NCI-H1417 (cell line): ENCODE results near the gene REC114.
"Not testable (repeated sequence)": the region's sequence is repeated elsewhere in the genome, so short reads cannot be mapped to it uniquely, and the experiment has no call there.

Experiments
- DNase-seq, 3 experiments: peaks; one replicate each; lab custom pipeline; 2025; lab: John Stamatoyannopoulos, UW

Gene REC114

GRCh38 chr15:73575636-73576247 lies 132.8 kb downstream of the REC114 start:
- DNase-seq: no peak

DNA sequence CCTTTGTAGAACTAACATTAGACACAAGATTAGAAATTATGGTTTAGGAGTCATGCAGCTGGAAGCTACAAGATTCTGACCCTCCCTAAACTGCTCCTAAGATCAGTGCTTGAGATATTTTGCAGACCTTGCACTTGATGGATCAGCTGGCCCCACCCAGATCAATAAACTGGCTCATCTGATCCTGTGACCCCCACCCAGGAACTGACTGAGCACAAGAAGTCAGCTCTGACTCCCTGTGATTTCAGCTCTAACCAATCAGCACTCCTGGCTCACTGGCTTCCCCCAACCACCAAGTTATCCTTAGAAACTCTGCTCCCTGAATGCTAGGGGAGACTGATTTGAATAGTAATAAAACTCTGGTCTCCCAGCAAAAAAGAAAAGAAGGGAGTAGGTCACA lies 134.6 kb downstream of the REC114 start:
- DNase-seq: not testable (repeated sequence)

DNA sequence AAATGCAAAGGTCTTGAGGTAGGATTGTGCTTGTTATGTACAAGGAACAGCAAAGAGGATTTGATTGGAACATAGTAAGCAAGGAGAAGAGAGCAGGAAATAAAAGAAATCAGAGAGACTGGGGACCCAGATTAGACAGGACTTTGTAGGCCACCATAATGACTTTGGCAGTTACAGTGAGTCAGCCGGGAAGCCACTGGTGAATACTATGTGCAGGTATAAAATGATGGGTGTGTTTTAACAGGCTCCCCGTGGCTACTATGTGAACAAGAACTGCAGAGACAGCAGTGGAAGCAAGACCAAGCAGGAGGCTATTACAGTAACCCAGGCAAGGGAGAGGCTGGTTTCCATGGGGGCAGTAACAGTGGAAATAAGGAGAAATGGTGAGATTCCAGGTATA lies 135.1 kb downstream of the REC114 start:
- DNase-seq: no peak

DNA sequence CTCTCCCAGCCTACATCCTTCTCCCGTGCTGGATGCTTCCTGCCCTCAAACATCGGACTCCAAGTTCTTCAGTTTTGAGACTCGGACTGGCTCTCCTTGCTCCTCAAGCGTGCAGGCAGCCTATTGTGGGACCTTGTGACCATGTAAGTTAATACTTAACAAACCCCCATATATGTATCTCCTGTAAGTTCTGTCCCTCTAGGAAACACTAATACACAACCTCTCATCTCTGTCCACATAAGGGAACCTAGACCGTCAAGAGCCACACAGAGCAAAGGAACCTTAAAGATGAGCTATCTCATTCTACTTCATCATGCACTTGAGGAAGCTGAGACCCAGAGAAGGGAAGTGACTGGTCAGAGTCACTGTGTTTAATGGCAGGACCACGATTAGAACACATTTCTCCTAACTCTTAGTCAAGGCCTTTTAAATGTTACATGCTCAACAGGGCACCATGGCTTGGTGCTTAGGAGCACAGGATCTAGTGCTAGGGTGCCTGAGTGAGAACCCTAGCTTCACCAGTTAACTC lies 140.0 kb downstream of the REC114 start:
- DNase-seq: no peak

- DNase-seq: no peak
These were observed 140.6 kb downstream of the REC114 start for GRCh38 chr15:73583544-73583943.

DNA sequence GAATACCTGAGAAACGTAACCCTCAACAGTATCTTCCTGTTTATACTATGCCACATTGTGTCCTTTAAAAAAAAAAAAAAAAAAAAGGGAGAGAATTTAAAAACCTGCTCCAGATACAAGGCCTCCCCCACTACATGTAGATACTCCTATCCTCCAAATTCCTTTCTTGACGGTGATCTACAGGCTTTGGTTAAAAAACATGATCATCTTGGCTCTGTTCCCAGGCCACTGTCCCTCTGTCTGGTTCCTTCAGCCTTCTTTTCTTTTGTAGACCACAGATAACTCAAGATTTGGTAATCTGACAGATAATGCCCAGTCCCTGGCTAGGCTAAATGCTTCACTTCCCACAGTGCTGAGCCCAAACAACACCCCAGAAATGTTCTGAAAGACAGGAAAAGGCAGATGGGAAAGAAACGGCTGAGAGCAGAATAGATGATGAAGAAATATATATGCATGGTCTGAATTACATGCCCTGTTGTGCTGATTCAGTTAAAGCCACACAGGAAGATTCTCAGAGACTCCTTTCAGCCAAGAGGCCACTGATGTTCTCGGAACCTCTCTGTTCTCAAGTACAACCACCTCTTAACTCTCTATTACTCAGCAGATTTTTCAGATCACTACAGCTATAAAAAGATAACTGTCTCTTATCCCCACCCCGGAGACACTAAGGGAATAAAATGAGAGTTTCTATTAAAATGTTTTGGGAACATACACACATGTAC lies 141.9 kb downstream of the REC114 start:
- no peak for DNase-seq

DNA sequence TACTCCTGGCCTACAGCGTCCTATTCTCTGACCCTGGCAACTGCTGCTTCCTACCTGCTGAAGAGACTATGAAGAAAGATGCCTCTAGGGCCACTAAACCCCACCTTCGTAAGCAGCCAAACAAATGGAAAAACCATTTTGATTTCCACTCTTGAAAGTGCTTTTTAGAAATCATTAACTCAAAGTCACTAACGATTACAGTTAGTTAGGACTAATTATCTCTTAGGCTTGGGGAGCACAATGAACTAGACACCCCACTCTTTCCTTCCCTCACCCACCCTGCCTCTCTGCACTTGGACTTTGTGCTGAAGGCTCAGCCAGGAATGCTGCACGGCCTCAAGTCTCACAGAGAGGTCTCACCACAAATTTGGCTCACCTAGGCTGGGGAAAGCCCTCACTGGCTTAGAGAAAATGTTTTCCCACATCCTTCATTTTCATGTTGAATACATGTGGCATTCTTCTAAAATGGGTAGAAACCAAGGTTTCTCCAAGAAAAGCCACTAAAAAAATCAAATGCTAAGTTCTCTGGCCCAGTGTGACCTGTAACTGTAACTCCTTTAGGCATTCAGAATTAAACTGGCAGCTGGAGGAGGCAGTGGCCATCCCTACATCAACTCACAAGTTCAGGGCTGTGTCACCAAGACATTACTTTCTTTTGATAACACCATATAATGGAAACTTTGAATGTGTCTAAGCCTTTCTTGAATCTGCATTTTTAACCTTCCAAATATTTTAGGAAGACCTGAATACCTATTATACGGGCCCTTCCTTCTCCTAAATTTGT lies 143.1 kb downstream of the REC114 start:
- DNase-seq: no peak

DNA sequence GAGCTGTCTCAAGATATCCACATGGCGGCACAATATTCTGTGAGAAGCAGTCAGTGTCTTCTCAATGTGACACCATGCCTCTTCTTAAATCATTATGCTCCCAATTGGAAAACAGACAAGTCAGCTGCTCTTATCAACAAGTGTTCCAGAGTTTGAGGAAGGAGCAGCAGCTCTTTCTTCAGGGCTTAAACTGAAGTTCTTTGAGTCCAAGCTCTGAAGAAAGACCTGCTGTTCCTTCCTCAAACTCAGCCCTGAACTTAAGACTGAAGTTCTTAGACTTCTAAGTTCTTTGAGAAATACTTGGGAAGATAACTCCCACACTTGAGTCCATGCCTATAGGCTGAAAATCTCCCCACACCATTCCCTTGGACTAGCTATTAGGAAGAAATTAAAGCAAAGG lies 146.8 kb downstream of the REC114 start:
- no peak for DNase-seq

- DNase-seq: no peak
These were observed 147.3 kb downstream of the REC114 start for GRCh38 chr15:73590263-73590662.

DNA sequence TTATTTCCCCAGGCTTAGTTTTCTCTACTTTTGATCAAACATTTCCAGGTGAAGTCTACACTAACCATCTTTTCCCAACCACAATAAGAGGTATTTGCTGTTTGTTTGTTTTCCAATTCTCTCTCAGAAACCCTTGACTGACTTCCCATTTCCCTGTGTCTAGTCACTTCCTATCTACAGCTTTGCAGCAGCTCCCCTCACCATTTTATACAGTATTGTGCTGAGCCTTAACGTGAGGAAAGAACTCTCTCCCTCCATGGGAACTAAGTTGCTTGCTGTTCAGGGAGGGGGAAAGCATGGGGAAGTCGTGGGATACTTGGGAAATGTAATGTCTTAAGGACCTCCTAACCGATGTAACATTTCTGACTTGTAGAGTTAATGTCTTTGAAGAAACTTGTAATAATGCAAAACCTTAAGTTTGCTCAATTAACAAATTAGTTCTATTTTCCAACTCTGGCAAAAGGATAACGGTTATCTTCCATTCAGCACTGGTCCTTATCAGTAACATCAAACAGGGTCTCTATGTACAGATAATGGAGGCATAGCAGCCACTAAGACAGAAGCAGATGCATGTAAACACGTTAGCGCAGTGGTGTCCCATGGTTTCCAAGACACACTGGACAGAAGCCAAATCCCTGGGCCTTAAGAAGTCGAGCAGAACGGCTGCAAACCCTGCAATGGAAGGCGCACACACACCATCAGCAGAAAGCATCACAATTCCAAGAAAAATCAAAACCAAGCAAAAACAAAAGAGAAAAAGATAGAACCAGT lies 150.5 kb downstream of the REC114 start:
- DNase-seq: peak; percentile 22 to 80 (median 76)

GRCh38 chr15:73594109-73594508 lies 151.1 kb downstream of the REC114 start:
- DNase-seq: no peak

DNA sequence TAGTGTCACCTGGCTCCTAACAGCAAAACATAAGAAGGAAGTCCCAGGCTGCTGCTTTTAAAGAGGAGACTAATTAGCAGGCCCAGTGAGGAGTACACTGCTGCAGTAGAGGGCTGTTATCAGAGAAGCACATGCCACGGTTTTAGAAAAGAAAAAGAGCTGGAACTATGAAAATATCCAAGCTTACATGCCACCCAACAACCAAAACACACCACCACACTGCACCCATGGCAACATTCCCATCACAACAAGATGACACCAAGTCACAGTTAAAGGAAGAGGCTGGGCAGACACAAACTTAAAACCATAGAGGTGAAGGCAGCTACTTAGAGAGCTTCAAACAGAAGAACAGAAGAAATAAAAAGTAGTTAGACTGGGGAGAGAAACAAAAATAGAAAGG lies 153.2 kb downstream of the REC114 start:
- no peak for DNase-seq

DNA sequence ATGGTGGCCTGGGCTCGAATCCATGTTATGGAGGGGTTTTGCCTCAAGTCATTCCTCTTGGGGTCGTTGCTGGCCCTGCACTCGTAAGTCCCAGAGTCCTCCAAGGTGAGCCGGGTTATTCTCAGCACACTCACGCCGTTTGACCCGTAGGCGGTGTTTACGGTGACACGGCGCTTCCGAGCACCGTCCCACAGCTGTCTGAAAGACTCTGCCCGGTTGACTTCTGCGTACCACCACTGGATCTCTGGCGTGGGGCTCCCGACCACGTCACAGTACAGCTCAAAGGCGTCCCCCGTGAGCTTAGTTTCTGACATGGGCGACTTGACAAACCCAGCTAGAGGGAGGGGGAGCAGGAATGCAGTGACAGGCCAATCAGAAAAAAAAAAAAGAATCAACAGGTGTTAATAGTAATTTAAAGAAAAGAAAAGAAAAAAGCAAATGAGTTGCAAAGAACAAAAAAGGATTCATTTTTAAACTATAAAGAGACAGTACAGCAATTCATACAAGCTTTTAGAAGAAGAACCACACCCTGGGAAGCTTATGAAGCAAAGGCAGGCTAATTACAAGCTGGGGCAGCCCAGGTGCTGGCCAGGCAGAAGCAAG lies 154.2 kb downstream of the REC114 start:
- DNase-seq: no peak

- no peak for DNase-seq
These were observed 155.7 kb downstream of the REC114 start for GRCh38 chr15:73598530-73599160.

DNA sequence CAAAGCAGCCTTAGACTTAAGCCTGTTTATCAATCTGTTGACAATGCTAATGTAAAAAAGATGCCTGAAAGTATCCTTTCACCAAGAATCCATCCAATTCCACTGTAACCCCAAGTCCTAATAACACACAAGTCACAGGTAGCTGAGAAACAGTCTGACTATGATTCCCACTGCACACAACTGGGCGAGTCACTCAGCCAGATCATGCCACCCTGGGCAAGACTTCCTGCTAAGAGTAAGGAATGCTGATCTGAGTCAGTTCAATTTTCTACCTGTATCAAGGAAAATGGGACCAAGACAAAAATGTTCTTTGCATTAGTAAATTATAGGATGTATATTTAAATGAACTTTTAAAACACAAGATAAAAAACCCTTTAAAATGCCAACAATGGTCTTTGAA lies 157.0 kb downstream of the REC114 start:
- no peak for DNase-seq

GRCh38 chr15:73600413-73601335 lies 157.7 kb downstream of the REC114 start:
- no peak for DNase-seq

GRCh38 chr15:73601451-73602445 lies 158.8 kb downstream of the REC114 start:
- peak in 2 of 3 experiments; percentile 17 to 44 for DNase-seq

DNA sequence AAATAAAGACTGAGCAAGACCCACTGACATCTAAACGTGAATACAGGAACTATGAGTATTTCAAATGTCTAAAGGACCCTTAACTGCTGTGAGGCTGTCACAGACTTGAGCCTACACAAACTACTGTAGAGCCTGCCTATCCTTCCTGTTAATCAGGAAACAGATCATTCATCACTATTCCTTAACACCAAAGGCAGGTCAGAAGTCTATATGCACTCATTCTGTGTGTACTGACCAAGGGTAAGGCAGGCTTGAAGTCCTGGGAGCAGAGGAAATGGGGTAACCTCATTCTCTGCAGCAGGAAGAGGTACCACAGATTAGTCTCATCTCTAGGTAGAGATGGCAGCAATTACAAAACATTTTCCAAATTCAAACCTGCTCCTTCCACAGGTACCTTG lies 159.5 kb downstream of the REC114 start:
- no peak for DNase-seq

- DNase-seq: no peak
These were observed 160.0 kb downstream of the REC114 start for GRCh38 chr15:73602992-73603391.
